GM12878 (cell line): ENCODE results near the gene SMG6. TPM values are rescaled to one million over a fixed set of nuclear protein-coding genes. Genes with fewer than 3 reads are reported as not detected.
A peak's percentile ranks its signal among the peaks of the same experiment; 100 is the strongest.

Source experiments
- BRCA1 ChIP-seq: IDR thresholded peaks from 2 replicates; pipeline ENCODE4 v1.6.1; 2011; ENCODE audit warnings: low read depth, low read length, improper control_type of control experiment
- CHD4 ChIP-seq: fragments of 200-600 bp; sonication (generic); IDR thresholded peaks from 2 replicates; pipeline ENCODE4 v1.6.1; 2016; ENCODE audit warnings: mild to moderate bottlenecking
- CREB1 ChIP-seq: IDR thresholded peaks from 2 replicates; pipeline ENCODE4 v1.6.1; 2012; ENCODE audit warnings: low read depth, mild to moderate bottlenecking, inconsistent platforms
- CREM ChIP-seq: IDR thresholded peaks from 2 replicates; pipeline ENCODE4 v1.6.1; 2014; ENCODE audit warnings: antibody characterized with exemption, low read depth
- FOS ChIP-seq: IDR thresholded peaks from 3 replicates; pipeline ENCODE4 v1.6.1; 2011; ENCODE audit warnings: borderline replicate concordance; ENCODE audit not compliant: insufficient read length; ENCODE audit errors: extremely low read depth
- GABPA ChIP-seq: IDR thresholded peaks from 2 replicates; pipeline ENCODE4 v1.6.1; 2014; ENCODE audit warnings: antibody characterized with exemption, low read depth, mild to moderate bottlenecking, inconsistent platforms
- IKZF1 ChIP-seq: fragments of 450-650 bp; conservative IDR thresholded peaks from 2 replicates; pipeline ENCODE4 v1.6.1; 2017; ENCODE audit warnings: antibody characterized with exemption, mild to moderate bottlenecking
- KAT2A ChIP-seq: conservative IDR thresholded peaks from 2 replicates; pipeline ENCODE4 v1.6.1; 2011; ENCODE audit warnings: low read depth, low read length; ENCODE audit not compliant: control insufficient read depth
- NFYA ChIP-seq: IDR thresholded peaks from 2 replicates; pipeline ENCODE4 v1.6.1; 2011; ENCODE audit warnings: low read depth, mild to moderate bottlenecking, low read length, improper control_type of control experiment, borderline replicate concordance
- POU2F2 ChIP-seq: IDR thresholded peaks from 3 replicates; pipeline ENCODE4 v1.6.1; 2011; ENCODE audit warnings: low read depth, mild to moderate bottlenecking, low read length, borderline replicate concordance
- RCOR1 ChIP-seq: conservative IDR thresholded peaks from 2 replicates; pipeline ENCODE4 v1.6.1; 2012; ENCODE audit warnings: low read depth, low read length, improper control_type of control experiment
- SIN3A ChIP-seq: IDR thresholded peaks from 2 replicates; pipeline ENCODE4 v1.6.1; 2012; ENCODE audit warnings: low read depth, low read length, improper control_type of control experiment
- SMC3 ChIP-seq: IDR thresholded peaks from 2 replicates; pipeline ENCODE4 v1.6.1; 2011; ENCODE audit warnings: low read length, improper control_type of control experiment, borderline replicate concordance
- SP1 ChIP-seq: IDR thresholded peaks from one replicate; pipeline ENCODE4 v1.6.1; 2011; ENCODE audit warnings: low read depth, low read length
- SPI1 ChIP-seq: IDR thresholded peaks from 2 replicates; pipeline ENCODE4 v1.6.1; 2011; ENCODE audit warnings: low read depth, mild to moderate bottlenecking, low read length, moderate library complexity, borderline replicate concordance; ENCODE audit not compliant: insufficient read depth
- SUZ12 ChIP-seq: fragments of 200-600 bp; sonication (generic); IDR thresholded peaks from one replicate; pipeline ENCODE4 v1.6.1; 2018; ENCODE audit warnings: antibody characterized with exemption, mild to moderate bottlenecking; ENCODE audit not compliant: unreplicated experiment
- WRNIP1 ChIP-seq: IDR thresholded peaks from 2 replicates; pipeline ENCODE4 v1.6.1; 2011; ENCODE audit warnings: low read depth, low read length, improper control_type of control experiment, borderline replicate concordance
- ZNF207 ChIP-seq: fragments of 450-650 bp; IDR thresholded peaks from 2 replicates; pipeline ENCODE4 v1.6.1; 2014; ENCODE audit warnings: antibody characterized with exemption, mild to moderate bottlenecking, borderline replicate concordance
- ZNF217 ChIP-seq: fragments of 450-650 bp; IDR thresholded peaks from 2 replicates; pipeline ENCODE4 v1.6.1; 2017; ENCODE audit warnings: antibody characterized with exemption, mild to moderate bottlenecking
- polyA plus RNA-seq, 11 experiments: library from polyadenylated mRNA; depleted of rRNA in 4 of 11; unstranded in 6 of 11; stranded (reverse) in 5 of 11; fragments of >200 nt; fragmentation: Nextera tagmentation in 4 of 11; fragmentation: Illumina TruSeq in 1 of 11; extraction: Ambion mirVana in 4 of 11; extraction: Trizol in 1 of 11; gene quantifications; 1 replicate in 1 of 11; 2 replicates in 10 of 11; pipeline versions ENCODE4 v1.2.1 to v1.2.3, GENCODE V29; 2011 to 2016; ENCODE audit warnings: inconsistent platforms in 2 of 11, missing spikeins in 2 of 11, low read depth in 1 of 11
- total RNA-seq, 4 experiments: library from RNA; depleted of rRNA in 3 of 4; stranded (reverse); fragments of >200 nt in 3 of 4; fragmentation: Illumina TruSeq in 1 of 4; extraction: Trizol in 1 of 4; gene quantifications; 2 replicates each; pipeline versions ENCODE4 v1.2.1 to v1.2.3, GENCODE V29; 2013 to 2021
- TF ChIP-seq, protein P1 (sequence below): fragments of 450-650 bp; IDR thresholded peaks from 2 replicates; pipeline ENCODE4 v1.6.1; 2016; ENCODE audit warnings: mild to moderate bottlenecking
- TF ChIP-seq, protein P2 (sequence below): IDR thresholded peaks from 2 replicates; pipeline ENCODE4 v1.6.1; 2011; ENCODE audit warnings: borderline replicate concordance, low read depth, mild to moderate bottlenecking, moderate library complexity, mixed read lengths, low read length; ENCODE audit not compliant: insufficient read depth; ENCODE audit errors: extremely low read length
- TF ChIP-seq, protein P3 (sequence below): IDR thresholded peaks from 2 replicates; pipeline ENCODE4 v1.6.1; 2012; ENCODE audit warnings: low read depth, low read length, improper control_type of control experiment
- TF ChIP-seq, protein P4 (sequence below): IDR thresholded peaks from 2 replicates; pipeline ENCODE4 v1.6.1; 2012; ENCODE audit warnings: low read length, inconsistent platforms
- TF ChIP-seq, protein P5 (sequence below): fragments of 450-650 bp; formaldehyde crosslinking; IDR thresholded peaks from 2 replicates; pipeline ENCODE4 v1.5.0; 2022; ENCODE audit warnings: mild to moderate bottlenecking, missing genetic modification characterization

Gene SMG6
- total and polyA plus RNA-seq, 10 of the 15 experiments (the other 5 are each of a cell fraction or from before 2014, with no cell fraction given) = 0.58 to 28.7 (median 15.7) TPM

DNA sequence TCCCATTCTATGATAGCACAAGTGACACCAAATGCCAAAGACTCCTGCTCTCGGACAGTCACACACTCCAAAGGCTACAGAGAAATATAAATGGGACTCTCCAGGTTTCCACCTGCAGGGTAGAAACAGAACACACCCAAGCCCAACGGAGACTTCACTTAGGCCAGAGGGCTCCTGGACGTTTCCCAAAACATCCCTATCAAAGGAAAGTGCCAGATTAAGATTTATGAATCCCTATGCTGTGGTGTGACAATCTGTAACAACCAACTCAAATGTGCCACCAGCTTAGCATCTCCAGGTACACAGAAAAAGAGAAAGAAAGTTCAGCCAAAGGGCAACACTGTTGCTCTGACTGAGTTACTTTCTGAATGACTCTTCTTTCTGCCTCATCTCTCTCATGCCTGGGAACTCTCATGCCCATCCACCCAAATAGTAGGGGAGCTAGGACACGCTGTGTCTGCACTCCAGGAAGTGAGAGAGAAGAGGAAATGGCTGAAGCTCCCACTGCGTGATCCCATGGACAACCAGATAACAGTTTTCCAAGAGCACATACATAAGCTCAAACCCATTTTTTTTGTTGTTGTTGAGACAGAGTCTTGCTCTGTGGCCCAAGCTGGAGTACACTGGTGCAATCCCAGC is 49.7 kb downstream of the SMG6 start (continued):
- TF ChIP-seq WRNIP1 (no peak), KAT2A (no peak), ZNF217 (no peak), SPI1 (peak; percentile 67; the same call in 1 of the 2 replicates), CREB1 (0 out of 2 replicates have a peak, but pooled peaks have one; percentile 59), GABPA (peak; percentile 41; the same call in 1 of the 2 replicates), RCOR1 (no peak), POU2F2 (peak; percentile 59; the same call in 1 of the 3 replicates), CHD4 (0 out of 2 replicates have a peak, but pooled peaks have one; percentile 60), BRCA1 (no peak), CREM (peak; percentile 93), SIN3A (no peak), ZNF207 (no peak), NFYA (no peak), SUZ12 (no peak), SMC3 (peak; percentile 28; the same call in 1 of the 2 replicates), SP1 (peak; percentile 91), FOS (no peak), IKZF1 (peak; percentile 95)
- TF ChIP-seq, protein P1, sequence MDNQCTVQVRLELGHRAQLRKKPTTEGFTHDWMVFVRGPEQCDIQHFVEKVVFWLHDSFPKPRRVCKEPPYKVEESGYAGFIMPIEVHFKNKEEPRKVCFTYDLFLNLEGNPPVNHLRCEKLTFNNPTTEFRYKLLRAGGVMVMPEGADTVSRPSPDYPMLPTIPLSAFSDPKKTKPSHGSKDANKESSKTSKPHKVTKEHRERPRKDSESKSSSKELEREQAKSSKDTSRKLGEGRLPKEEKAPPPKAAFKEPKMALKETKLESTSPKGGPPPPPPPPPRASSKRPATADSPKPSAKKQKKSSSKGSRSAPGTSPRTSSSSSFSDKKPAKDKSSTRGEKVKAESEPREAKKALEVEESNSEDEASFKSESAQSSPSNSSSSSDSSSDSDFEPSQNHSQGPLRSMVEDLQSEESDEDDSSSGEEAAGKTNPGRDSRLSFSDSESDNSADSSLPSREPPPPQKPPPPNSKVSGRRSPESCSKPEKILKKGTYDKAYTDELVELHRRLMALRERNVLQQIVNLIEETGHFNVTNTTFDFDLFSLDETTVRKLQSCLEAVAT = 0 out of 2 replicates have a peak, but pooled peaks have one; percentile 50
- TF ChIP-seq, protein P2, sequence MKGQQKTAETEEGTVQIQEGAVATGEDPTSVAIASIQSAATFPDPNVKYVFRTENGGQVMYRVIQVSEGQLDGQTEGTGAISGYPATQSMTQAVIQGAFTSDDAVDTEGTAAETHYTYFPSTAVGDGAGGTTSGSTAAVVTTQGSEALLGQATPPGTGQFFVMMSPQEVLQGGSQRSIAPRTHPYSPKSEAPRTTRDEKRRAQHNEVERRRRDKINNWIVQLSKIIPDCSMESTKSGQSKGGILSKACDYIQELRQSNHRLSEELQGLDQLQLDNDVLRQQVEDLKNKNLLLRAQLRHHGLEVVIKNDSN = no peak
- TF ChIP-seq, protein P3, sequence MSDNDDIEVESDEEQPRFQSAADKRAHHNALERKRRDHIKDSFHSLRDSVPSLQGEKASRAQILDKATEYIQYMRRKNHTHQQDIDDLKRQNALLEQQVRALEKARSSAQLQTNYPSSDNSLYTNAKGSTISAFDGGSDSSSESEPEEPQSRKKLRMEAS = 0 out of 2 replicates have a peak, but pooled peaks have one; percentile 31
- TF ChIP-seq, protein P4, sequence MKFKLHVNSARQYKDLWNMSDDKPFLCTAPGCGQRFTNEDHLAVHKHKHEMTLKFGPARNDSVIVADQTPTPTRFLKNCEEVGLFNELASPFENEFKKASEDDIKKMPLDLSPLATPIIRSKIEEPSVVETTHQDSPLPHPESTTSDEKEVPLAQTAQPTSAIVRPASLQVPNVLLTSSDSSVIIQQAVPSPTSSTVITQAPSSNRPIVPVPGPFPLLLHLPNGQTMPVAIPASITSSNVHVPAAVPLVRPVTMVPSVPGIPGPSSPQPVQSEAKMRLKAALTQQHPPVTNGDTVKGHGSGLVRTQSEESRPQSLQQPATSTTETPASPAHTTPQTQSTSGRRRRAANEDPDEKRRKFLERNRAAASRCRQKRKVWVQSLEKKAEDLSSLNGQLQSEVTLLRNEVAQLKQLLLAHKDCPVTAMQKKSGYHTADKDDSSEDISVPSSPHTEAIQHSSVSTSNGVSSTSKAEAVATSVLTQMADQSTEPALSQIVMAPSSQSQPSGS = peak; percentile 97
- TF ChIP-seq, protein P5, sequence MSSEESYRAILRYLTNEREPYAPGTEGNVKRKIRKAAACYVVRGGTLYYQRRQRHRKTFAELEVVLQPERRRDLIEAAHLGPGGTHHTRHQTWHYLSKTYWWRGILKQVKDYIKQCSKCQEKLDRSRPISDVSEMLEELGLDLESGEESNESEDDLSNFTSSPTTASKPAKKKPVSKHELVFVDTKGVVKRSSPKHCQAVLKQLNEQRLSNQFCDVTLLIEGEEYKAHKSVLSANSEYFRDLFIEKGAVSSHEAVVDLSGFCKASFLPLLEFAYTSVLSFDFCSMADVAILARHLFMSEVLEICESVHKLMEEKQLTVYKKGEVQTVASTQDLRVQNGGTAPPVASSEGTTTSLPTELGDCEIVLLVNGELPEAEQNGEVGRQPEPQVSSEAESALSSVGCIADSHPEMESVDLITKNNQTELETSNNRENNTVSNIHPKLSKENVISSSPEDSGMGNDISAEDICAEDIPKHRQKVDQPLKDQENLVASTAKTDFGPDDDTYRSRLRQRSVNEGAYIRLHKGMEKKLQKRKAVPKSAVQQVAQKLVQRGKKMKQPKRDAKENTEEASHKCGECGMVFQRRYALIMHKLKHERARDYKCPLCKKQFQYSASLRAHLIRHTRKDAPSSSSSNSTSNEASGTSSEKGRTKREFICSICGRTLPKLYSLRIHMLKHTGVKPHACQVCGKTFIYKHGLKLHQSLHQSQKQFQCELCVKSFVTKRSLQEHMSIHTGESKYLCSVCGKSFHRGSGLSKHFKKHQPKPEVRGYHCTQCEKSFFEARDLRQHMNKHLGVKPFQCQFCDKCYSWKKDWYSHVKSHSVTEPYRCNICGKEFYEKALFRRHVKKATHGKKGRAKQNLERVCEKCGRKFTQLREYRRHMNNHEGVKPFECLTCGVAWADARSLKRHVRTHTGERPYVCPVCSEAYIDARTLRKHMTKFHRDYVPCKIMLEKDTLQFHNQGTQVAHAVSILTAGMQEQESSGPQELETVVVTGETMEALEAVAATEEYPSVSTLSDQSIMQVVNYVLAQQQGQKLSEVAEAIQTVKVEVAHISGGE (CRISPR knock-in tag) = no peak
